HL-60/S4 treated with phorbol 12-myristate 13-acetate at 8.2 ng/mL for 4 days and 3 days (cell line): ENCODE results near the gene RASGRF2.
"Not testable (repeated sequence)": the region's sequence is repeated elsewhere in the genome, so short reads cannot be mapped to it uniquely, and the experiment has no call there.

Experiments used
- in situ Hi-C: fragments of 300-500 bp; cut with MboI; formaldehyde crosslinking; loops from 2 replicates; pipeline ENCODE4 v1.15.0; 2022; ENCODE audit warnings: low sequenced_read_pairs

Gene RASGRF2

GRCh38 chr5:81020478-81021167 is 60.5 kb downstream of the RASGRF2 start:
- in situ Hi-C loops = no loop called here

GRCh38 chr5:81021486-81021885 is 61.3 kb downstream of the RASGRF2 start:
- in situ Hi-C loops = no loop called here

GRCh38 chr5:81021951-81022687 is 62.0 kb downstream of the RASGRF2 start:
- in situ Hi-C loops = no loop called here

- in situ Hi-C loops = no loop called here
Measured at GRCh38 chr5:81022688-81023084, 62.5 kb downstream of the RASGRF2 start.

- in situ Hi-C loops = no loop called here
Measured at GRCh38 chr5:81023261-81023970, 63.3 kb downstream of the RASGRF2 start.

- in situ Hi-C loops = no loop called here
Measured at GRCh38 chr5:81027481-81028058, 67.4 kb downstream of the RASGRF2 start.

- in situ Hi-C loops = not testable (repeated sequence)
Measured at GRCh38 chr5:81028888-81029287, 68.7 kb downstream of the RASGRF2 start.

- in situ Hi-C loops = not testable (repeated sequence)
Measured at GRCh38 chr5:81029736-81030135, 69.6 kb downstream of the RASGRF2 start.

- in situ Hi-C loops = not testable (repeated sequence)
Measured at GRCh38 chr5:81030236-81031034, 70.3 kb downstream of the RASGRF2 start.

GRCh38 chr5:81035522-81035921 is 75.4 kb downstream of the RASGRF2 start:
- in situ Hi-C loops = no loop called here

GRCh38 chr5:81038495-81038894 is 78.3 kb downstream of the RASGRF2 start:
- in situ Hi-C loops = no loop called here

- in situ Hi-C loops = no loop called here
Measured at GRCh38 chr5:81044868-81045267, 84.7 kb downstream of the RASGRF2 start.

- in situ Hi-C loops = no loop called here
Measured at GRCh38 chr5:81045389-81045807, 85.2 kb downstream of the RASGRF2 start.

- in situ Hi-C loops = no loop called here
Measured at GRCh38 chr5:81046041-81046440, 85.9 kb downstream of the RASGRF2 start.

GRCh38 chr5:81052325-81052724 is 92.2 kb downstream of the RASGRF2 start:
- in situ Hi-C loops = no loop called here

- in situ Hi-C loops = not testable (repeated sequence)
Measured at GRCh38 chr5:81053282-81053681, 93.1 kb downstream of the RASGRF2 start.

GRCh38 chr5:81058121-81058520 is 98.0 kb downstream of the RASGRF2 start:
- in situ Hi-C loops = no loop called here

GRCh38 chr5:81065492-81065891 is 105.3 kb downstream of the RASGRF2 start:
- in situ Hi-C loops = no loop called here

- in situ Hi-C loops = no loop called here
Measured at GRCh38 chr5:81066102-81066501, 105.9 kb downstream of the RASGRF2 start.

GRCh38 chr5:81067406-81067805 is 107.2 kb downstream of the RASGRF2 start:
- in situ Hi-C loops = no loop called here

- in situ Hi-C loops = no loop called here
Measured at GRCh38 chr5:81068063-81068462, 107.9 kb downstream of the RASGRF2 start.
